SK-N-SH (cell line): ENCODE results near the gene PLGLB1. TPM values are rescaled to one million over a fixed set of nuclear protein-coding genes. Genes with fewer than 3 reads are reported as not detected.
"Not testable (repeated sequence)": the region's sequence is repeated elsewhere in the genome, so short reads cannot be mapped to it uniquely, and the experiment has no call there.

Experiments used
- CTCF ChIA-PET: fragments of 300-600, 350-600 bp; formaldehyde crosslinking; extraction: SDS; loops from one replicate; lab custom pipeline; 2021; lab: Yijun Ruan, JAX
- POLR2A ChIA-PET: fragments of 350-600 bp; sonication (Branson Sonifier 250); formaldehyde crosslinking; extraction: SDS; loops from one replicate; lab custom pipeline; 2020; ENCODE audit warnings: antibody characterized with exemption, inconsistent platforms; lab: Yijun Ruan, JAX
- DNase-seq: peaks from one replicate; pipeline ENCODE4 v3.0.0; 2012
- H2AFZ ChIP-seq: fragments of 200-600 bp; sonication (generic); 2 replicates; pipeline ENCODE4 v1.8.1; 2016; ENCODE audit warnings: antibody characterized with exemption, mild to moderate bottlenecking, low read depth
- H3F3A ChIP-seq: fragments of 200-600 bp; sonication (generic); replicated peaks from 2 replicates; pipeline ENCODE3; 2016; ENCODE audit warnings: antibody characterized with exemption, mild to moderate bottlenecking; ENCODE audit not compliant: insufficient read depth
- H3K27ac ChIP-seq, 2 experiments: fragments of 200-500 bp in 1 of 2; fragments of 200-600 bp in 1 of 2; sonication (Bioruptor generic) in 1 of 2; sonication (generic), shearing (Covaris generic) in 1 of 2; 2 replicates each; pipeline versions ENCODE4 v1.5.1 to v1.6.1; 2014 to 2016; ENCODE audit warnings: low read depth in 2 of 2, inconsistent platforms in 1 of 2, low read length in 1 of 2, mild to moderate bottlenecking in 1 of 2, mixed read lengths in 1 of 2
- H3K27me3 ChIP-seq: fragments of 200-600 bp; sonication (generic), shearing (Covaris generic); 2 replicates; pipeline ENCODE4 v1.6.1; 2016; ENCODE audit warnings: mixed run types; ENCODE audit not compliant: insufficient read depth
- H3K36me3 ChIP-seq, 2 experiments: fragments of 200-500 bp in 1 of 2; fragments of 200-600 bp in 1 of 2; sonication (Bioruptor generic) in 1 of 2; sonication (generic) in 1 of 2; replicated peaks in 1 of 2; 2 replicates each; pipeline versions ENCODE3 to v1.5.1; 2014 to 2016; ENCODE audit warnings: low read length in 1 of 2, mild to moderate bottlenecking in 1 of 2; ENCODE audit not compliant: insufficient read depth in 2 of 2, control insufficient read depth in 1 of 2
- H3K4me1 ChIP-seq, 2 experiments: fragments of 200-500 bp in 1 of 2; fragments of 200-600 bp in 1 of 2; sonication (Bioruptor generic) in 1 of 2; sonication (generic), shearing (Covaris generic) in 1 of 2; 2 replicates each; pipeline versions ENCODE4 v1.5.1 to v1.6.1; 2014 to 2016; ENCODE audit warnings: low read depth in 1 of 2, low read length in 1 of 2, mixed run types in 1 of 2; ENCODE audit not compliant: insufficient read depth in 2 of 2, control insufficient read depth in 1 of 2
- H3K4me2 ChIP-seq: fragments of 200-600 bp; sonication (generic), shearing (Covaris generic); 2 replicates; pipeline ENCODE4 v1.6.1; 2017; ENCODE audit warnings: mixed run types
- H3K4me3 ChIP-seq, 2 experiments: fragments of 200-500 bp in 1 of 2; fragments of 200-600 bp in 1 of 2; sonication (Bioruptor generic) in 1 of 2; sonication (generic), shearing (Covaris generic) in 1 of 2; 2 replicates each; pipeline versions ENCODE4 v1.5.1 to v1.8.1; 2014 to 2016; ENCODE audit warnings: low read depth in 2 of 2, inconsistent platforms in 1 of 2, low read length in 1 of 2, mild to moderate bottlenecking in 1 of 2, mixed read lengths in 1 of 2, moderate library complexity in 1 of 2
- H3K79me2 ChIP-seq: fragments of 200-600 bp; sonication (generic); 2 replicates; pipeline ENCODE4 v1.8.1; 2017; ENCODE audit warnings: mild to moderate bottlenecking; ENCODE audit not compliant: insufficient read depth
- H3K9ac ChIP-seq: fragments of 200-600 bp; sonication (generic); 2 replicates; pipeline ENCODE4 v1.6.1; 2017; ENCODE audit warnings: mixed run types
- H3K9me2 ChIP-seq: fragments of 200-600 bp; sonication (generic); 2 replicates; pipeline ENCODE4 v1.6.1; 2017; ENCODE audit warnings: mixed run types
- H3K9me3 ChIP-seq: fragments of 200-600 bp; sonication (generic); 2 replicates; pipeline ENCODE4 v1.6.1; 2017; ENCODE audit warnings: mixed run types, mild to moderate bottlenecking, moderate library complexity
- H4K20me1 ChIP-seq: fragments of 200-600 bp; sonication (generic); 2 replicates; pipeline ENCODE4 v1.6.1; 2017; ENCODE audit warnings: mild to moderate bottlenecking, mixed run types; ENCODE audit not compliant: insufficient read depth
- WGBS: methylation state at CpG from one replicate; pipeline ENCODE4 v1.1.6; 2017; ENCODE audit warnings: low lambda C conversion rate; 5-methylcytosine and 5-hydroxymethylcytosine counted together
- polyA plus RNA-seq, 3 experiments: library from polyadenylated mRNA; depleted of rRNA; stranded (reverse); fragments of >200 nt; gene quantifications; 2 replicates each; pipeline ENCODE4 v1.2.3, GENCODE V29; 2012

PLGLB1 gene
- polyA plus RNA-seq (2012; rRNA removed), result 0.46 and 0.89 TPM in 2 replicates
- polyA plus RNA-seq (2012; cell fraction: cytosol; rRNA removed), result 0.42 and 0.55 TPM in 2 replicates
- 4.1 and 6.2 TPM in 2 replicates for polyA plus RNA-seq (2012; cell fraction: nucleus; rRNA removed)

DNA sequence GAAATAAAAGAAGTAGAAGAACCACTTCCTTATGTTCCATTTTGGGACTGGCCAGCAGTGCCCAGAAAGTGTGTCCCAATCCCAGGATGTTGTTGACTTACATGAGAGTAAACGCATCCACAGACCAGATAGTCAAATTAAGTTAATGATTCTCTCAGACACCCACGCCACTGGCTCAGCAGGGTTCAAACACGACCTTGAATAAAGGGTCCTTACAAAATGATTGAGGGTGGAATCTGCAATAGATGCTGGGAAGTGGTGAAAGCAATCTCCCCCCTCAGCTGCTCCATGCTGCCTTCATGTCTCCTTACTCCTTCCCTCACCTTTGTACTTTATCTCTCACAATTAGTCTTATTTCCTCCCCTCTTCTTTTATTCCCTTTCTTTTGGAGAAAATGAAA, at the start of gene PLGLB1:
Gene PLGLB1, minus strand, starts transcription at position 101 of the 400 bp plus-strand sequence. Its CDS starts 61 bp downstream, at position 40.
- H3K36me3 ChIP-seq, DNase-seq, H3K27ac ChIP-seq, CTCF ChIA-PET, H3F3A ChIP-seq, H4K20me1 ChIP-seq, H3K4me3 ChIP-seq, H3K9ac ChIP-seq, H3K4me1 ChIP-seq, H2AFZ ChIP-seq, POLR2A ChIA-PET, H3K9me3 ChIP-seq, H3K4me2 ChIP-seq, H3K9me2 ChIP-seq, H3K79me2 ChIP-seq, H3K27me3 ChIP-seq: not testable (repeated sequence)
- WGBS, result no CpG with 5 or more reads among the region's 3 CpGs

DNA sequence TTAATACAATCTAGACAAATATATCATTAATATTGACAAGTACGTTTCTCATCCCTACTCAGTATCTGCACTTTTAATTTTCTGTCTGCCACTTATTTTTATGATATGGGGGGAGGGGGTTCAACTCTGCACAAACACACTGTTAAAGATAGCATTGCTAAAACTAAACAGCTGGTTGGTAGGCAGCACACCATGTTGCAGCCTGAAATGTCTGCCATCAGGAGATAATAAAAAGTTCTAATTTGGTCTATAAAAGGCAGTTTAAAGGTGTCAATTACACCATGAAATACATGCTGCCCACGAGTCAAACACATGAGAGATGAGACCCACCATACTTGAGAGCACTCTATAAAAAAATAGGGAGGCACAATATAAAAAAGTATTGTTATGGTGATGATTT, 42.7 kb upstream of the PLGLB1 start:
- CTCF ChIA-PET, DNase-seq, H3K27ac ChIP-seq, H3K4me3 ChIP-seq, H3K4me2 ChIP-seq, H4K20me1 ChIP-seq, POLR2A ChIA-PET, H3K9ac ChIP-seq, H3K27me3 ChIP-seq, H3K4me1 ChIP-seq, H3F3A ChIP-seq, H3K79me2 ChIP-seq, H3K9me2 ChIP-seq, H2AFZ ChIP-seq, H3K36me3 ChIP-seq, H3K9me3 ChIP-seq: not testable (repeated sequence)
- WGBS, result no CpG with 5 or more reads among the region's 2 CpGs

DNA sequence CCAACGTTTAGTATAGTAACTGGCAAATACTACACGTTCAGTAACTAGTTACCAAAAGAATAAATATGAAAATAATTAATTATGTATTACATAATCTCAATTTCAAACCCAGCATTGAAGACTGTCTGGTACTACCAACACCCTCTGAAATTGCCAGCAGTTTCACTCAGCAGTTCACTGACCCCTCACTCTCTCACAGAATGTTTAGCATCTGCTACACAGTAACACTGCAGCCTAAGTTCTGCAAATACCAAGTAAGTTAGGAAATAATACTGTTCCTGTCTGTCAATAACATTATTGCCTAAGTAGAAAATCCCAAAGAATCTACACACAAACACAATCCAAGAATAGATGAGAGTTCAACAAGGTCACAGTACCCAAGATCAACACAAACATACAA, 41.8 kb upstream of the PLGLB1 start:
- DNase-seq, H3K27me3 ChIP-seq, H3K4me2 ChIP-seq, H3K79me2 ChIP-seq, H3F3A ChIP-seq, POLR2A ChIA-PET, H3K36me3 ChIP-seq, H3K4me1 ChIP-seq, H3K9me3 ChIP-seq, H3K27ac ChIP-seq, H3K9ac ChIP-seq, CTCF ChIA-PET, H2AFZ ChIP-seq, H4K20me1 ChIP-seq, H3K4me3 ChIP-seq, H3K9me2 ChIP-seq: not testable (repeated sequence)
- no CpG with 5 or more reads among the region's 2 CpGs for WGBS

DNA sequence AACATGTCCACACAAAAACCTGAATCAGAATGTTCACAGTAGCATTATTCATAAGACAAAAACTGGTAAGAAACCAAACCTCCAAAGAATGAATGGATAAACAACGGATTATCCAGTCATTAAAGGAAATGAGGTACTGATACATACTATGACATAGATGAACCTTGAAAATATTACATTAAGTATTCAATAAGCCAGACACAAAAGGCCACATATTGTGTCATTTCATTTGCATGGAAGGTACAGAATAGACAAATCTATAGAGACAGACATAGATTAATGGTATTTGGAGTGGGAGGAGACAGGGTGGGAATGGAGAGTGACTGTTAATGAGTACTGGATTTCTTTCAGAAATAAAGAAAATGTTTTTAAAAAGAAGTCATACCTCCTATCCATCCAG, 39.9 kb upstream of the PLGLB1 start:
- POLR2A ChIA-PET, H3K4me3 ChIP-seq, H2AFZ ChIP-seq, H3K36me3 ChIP-seq, H3K4me2 ChIP-seq, H3K79me2 ChIP-seq, H4K20me1 ChIP-seq, H3K4me1 ChIP-seq, H3K27ac ChIP-seq, CTCF ChIA-PET, H3K9me2 ChIP-seq, DNase-seq, H3K9me3 ChIP-seq, H3F3A ChIP-seq, H3K27me3 ChIP-seq, H3K9ac ChIP-seq: not testable (repeated sequence)
- WGBS, result no CpG with 5 or more reads among the region's 1 CpG

DNA sequence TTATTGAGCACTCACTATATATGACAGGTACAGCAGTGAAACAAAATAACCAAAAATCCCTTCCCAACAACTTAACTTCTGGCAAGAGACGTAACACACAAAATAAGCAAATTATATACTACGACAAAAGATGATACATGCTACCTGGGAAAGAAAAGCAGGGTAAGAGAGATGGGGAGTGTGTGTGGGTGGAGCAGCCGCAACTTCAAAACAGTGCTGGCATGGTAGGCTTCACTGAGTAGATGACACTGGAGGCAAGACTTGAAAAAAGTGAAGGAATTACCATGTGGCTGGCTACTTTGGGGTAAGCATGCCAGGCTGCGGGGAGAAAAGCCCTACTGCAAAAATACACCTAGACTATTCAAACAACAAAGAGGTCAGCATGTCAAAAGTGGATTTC, 36.0 kb upstream of the PLGLB1 start:
- H3K36me3 ChIP-seq, H4K20me1 ChIP-seq, POLR2A ChIA-PET, H3K4me1 ChIP-seq, H3K4me2 ChIP-seq, CTCF ChIA-PET, H3K27me3 ChIP-seq, H3K9me3 ChIP-seq, DNase-seq, H3K27ac ChIP-seq, H3K4me3 ChIP-seq, H3K9me2 ChIP-seq, H3K9ac ChIP-seq, H2AFZ ChIP-seq, H3K79me2 ChIP-seq, H3F3A ChIP-seq: not testable (repeated sequence)
- 99% methylated on average over 3 of the region's 4 CpGs for WGBS

DNA sequence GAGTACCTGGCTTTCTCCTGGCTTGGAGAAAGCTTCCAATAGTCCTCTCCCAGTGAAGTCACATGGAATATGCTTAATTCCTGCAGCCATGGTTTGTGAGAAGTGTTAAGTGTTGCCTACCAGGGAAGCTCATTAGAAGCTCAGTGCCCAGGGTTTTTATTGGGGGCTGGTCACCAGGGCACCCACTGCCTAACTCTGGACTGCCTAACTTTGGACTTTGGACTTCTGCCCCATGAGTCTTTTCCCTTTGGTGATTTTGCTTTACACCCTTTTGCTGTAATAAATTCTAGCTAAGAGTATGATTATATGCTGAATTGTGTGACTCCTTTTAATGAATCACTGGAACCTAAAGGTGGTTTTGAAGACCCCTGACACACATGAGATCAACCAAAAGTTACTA, 35.2 kb upstream of the PLGLB1 start:
- H4K20me1 ChIP-seq, H3K4me2 ChIP-seq, H3K4me3 ChIP-seq, H3K9me2 ChIP-seq, H3K36me3 ChIP-seq, H3K4me1 ChIP-seq, POLR2A ChIA-PET, H3K9ac ChIP-seq, CTCF ChIA-PET, H3K79me2 ChIP-seq, H3K27me3 ChIP-seq, DNase-seq, H3K27ac ChIP-seq, H2AFZ ChIP-seq, H3K9me3 ChIP-seq, H3F3A ChIP-seq: not testable (repeated sequence)

DNA sequence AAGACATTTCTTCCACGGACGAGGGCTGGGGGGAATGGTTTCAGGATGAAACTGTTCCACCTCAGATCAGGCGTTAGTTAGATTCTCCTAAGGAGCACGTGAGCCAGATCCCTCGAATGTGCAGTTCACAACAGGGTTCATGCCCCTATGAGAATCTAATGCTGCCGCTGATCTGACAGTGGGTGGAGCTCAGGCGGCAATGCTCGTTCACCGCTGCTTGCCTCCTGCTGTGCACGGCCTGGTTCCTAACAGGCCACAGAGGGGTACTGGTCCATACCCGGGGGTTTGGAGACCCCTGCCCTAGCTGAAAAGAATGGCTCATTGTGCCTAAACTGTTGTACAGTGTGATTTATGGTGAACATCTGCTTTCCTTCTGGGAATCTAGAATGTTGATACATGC, 34.8 kb upstream of the PLGLB1 start:
- CTCF ChIA-PET, H3K79me2 ChIP-seq, H3K9me2 ChIP-seq, H3K9ac ChIP-seq, H3K4me1 ChIP-seq, H3K9me3 ChIP-seq, H3K4me2 ChIP-seq, H3K36me3 ChIP-seq, POLR2A ChIA-PET, H3K4me3 ChIP-seq, DNase-seq, H3F3A ChIP-seq, H3K27me3 ChIP-seq, H3K27ac ChIP-seq, H4K20me1 ChIP-seq, H2AFZ ChIP-seq: not testable (repeated sequence)
- WGBS, result no CpG with 5 or more reads among the region's 11 CpGs
